GM21723 (cell line): ENCODE data around the gene TBK1.
"Not testable (repeated sequence)": the region's sequence is repeated elsewhere in the genome, so short reads cannot be mapped to it uniquely, and the experiment has no call there.

Experiments
- ATAC-seq: cut with Tn5 transposase; IDR thresholded peaks from one replicate; pipeline ENCODE4 v1.9.1; 2021; ENCODE audit warnings: mild to moderate bottlenecking, moderate library complexity; ENCODE audit not compliant: unreplicated experiment

Gene TBK1

DNA sequence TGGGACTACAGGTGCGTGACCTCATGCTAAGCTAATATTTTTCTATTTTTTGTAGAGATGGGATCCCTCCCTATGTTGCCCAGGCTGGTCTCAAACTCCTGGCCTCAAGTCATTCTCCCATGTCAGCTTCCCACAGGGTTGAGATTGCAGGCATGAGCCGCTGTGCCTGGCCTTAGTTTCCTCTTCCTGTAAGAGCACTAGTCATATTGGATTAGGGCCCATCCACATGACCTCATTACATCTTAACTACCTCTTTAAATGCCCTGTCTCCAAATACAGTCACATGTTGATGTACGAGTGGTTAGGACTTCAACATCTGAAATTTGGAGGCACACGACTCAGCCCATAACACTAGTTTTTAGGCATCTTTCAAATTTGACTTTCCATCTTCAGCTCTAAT is 86.2 kb downstream of the TBK1 start:
- ATAC-seq = no peak

DNA sequence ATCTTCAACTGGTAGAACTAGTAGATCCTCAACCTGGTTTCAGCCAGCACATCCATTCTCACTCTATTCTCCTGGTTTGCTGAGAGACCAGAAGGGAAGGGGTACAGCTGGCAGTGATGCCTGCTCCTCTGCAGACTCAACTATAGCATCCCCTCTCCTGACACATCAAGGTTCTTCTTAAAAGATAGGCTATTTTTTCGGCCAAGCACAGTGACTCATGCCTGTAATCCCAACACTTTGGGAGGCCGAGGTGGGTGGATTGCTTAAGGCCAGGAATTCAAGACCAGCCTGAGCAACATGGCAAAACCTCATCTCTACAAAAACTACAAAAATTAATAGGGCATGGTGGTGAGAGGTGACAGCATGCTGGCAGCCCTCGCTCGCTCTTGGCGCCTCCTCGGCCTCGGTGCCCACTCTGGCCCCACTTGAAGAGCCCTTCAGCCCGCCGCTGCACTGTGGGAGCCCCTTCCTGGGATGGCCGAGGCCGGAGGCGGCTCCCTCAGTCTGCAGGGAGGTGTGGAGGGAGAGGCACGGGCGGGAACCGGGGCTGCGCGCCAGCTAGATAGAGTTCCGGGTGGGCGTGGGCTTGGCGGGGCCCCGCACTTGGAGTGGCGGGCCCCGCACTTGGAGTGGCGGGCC is 90.6 kb downstream of the TBK1 start:
- ATAC-seq = not testable (repeated sequence)

DNA sequence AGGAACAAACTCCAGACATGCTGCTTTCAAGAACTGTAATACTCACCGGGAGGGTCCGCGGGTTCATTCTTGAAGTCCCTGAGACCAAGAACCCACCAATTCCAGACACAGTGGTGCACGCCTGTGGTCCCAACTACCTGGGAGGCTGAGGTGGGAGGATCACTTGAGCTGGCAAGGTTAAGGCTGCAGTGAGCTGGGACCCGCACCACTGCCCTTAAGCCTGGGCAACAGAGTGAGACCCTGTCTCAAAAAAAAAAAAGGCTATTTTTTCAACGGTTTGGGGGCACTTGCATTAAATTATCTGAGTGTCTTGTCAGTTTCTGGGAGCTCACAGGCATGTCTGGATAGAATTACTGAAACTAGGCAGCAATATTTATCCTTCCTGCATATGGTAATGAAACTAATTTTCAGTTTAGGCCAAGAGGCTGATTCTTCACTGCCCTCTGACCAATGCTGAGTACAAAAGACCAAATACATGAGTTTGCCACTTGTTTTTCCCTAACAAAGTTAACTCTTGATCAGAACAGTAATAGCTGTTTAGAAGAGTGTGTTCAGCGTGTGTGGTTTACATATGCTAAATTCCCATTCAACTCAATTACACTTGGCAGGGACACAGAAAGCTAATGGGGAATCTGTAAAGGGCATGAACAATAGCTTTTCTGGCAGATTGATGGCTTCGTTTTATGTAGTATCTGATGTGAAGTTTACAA is 92.6 kb downstream of the TBK1 start:
- ATAC-seq = no peak

DNA sequence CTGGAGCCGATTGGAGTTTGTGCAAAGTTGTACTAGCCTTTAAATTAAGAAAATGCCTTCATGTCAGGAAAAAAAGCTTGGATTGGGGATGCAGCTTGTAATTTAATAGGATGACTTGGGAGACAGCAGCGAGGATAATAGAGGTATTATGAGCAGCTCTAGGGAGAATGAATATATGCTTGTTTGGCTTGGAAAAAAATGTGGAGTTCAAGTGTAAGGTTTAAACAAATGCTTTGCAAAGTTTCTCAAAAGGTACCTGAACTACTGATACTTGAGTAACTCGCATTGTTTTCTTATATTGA is 93.1 kb downstream of the TBK1 start:
- no peak for ATAC-seq

DNA sequence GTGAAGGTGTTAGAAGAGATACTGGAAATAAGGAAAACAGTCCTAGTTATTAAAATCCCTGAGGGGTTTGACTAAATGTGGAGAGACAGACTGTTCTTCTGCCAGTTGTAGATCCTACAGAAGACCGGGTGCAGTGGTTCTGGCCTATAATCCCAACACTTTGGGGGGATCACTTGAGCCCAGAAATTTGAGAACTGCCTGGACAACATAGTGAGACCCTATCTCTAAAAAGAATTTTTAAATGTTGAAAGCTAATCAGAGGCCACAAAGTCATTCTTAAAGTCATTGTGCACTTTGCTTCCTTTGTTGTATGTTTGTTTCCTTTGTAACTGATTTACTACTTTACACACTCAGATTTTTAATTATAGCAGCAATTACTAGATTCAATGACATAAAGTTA is 97.2 kb downstream of the TBK1 start:
- ATAC-seq = no peak

DNA sequence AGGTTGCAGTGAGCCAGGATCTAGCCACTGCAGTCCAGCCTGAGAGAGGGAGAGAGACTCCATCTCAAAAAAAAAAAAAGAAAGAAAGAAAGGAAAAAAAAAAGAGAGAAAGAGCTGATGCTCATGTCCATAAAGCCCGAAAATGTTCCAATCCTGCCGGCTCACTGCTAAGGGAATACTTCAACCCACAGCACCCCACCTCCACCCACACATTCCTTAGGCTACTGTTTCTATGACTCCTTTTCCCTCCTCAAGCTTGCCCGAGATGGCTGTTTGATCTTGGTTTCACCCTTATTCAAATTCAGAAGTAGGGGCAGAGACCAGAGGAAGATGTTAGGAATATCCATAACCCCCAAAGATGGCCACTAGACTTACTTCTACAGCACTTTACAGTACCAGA is 98.8 kb downstream of the TBK1 start:
- no peak for ATAC-seq

DNA sequence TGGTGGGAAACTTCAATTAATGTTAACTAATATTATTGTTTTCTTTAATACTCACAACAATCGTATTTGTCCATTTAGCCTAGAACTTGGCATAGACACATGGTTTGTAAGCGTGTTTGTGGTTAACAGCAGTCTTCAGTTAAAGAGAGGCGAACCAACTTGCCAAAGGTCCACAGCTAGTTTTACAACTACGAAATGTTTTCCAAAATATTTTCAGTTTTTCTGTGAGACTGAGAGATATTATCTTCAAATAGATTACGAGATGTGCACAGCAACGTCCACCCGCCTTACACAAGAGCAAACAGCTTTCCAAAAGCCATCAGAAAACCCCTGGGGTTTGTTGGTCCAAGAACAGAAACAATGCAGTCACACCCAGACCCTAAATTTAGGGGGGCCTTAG is 99.8 kb downstream of the TBK1 start:
- no peak for ATAC-seq
